ENCODE results near the gene SAA2.
"Not testable (repeated sequence)": the region's sequence is repeated elsewhere in the genome, so short reads cannot be mapped to it uniquely, and the experiment has no call there.

The SAA2 gene

DNA sequence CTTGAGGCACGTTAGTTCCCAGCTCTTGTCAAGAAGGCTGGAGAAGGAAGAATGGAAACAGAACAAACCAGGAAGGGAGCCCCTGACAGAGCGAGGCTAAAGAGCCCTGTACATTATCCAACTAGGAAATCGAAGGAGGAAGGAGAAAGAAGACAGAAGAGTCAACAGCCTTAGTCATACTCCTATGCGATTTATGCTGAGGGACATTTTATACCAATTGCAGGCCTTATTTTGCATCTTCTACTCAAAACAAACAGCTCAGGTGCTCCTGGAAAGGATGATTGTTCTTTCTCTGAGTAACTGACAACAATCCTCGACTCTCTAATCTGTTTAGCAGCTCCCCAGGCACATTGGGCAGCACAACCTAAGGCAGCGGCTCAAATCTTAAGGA lies 1.3 kb downstream of the SAA2 start:
- DNase-seq, result not testable (repeated sequence)

GRCh38 chr11:18246379-18247190 lies 1.9 kb downstream of the SAA2 start:
- DNase-seq, result not testable (repeated sequence)

DNA sequence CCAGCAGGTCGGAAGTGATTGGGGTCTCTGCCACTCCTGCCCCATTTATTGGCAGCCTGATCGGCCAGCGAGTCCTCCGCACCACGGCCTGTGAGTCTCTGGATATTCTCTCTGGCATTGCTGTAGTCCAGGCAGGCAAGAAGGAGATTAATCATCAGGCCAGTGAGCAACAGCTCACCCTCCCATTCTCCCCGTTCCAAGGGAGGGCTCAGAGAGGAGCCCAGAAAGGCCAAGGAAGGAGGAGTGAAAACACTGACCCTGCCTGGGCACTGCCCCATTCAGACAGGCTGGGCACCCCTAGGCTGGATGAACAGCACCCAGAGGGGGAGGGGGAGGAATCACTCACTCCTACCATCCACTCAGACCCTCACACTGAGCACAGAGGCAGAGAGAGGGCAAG lies 3.1 kb downstream of the SAA2 start:
- DNase-seq, result no peak

- peak; percentile 25 for DNase-seq
Measured at GRCh38 chr11:18243783-18244362, 4.6 kb downstream of the SAA2 start.

DNA sequence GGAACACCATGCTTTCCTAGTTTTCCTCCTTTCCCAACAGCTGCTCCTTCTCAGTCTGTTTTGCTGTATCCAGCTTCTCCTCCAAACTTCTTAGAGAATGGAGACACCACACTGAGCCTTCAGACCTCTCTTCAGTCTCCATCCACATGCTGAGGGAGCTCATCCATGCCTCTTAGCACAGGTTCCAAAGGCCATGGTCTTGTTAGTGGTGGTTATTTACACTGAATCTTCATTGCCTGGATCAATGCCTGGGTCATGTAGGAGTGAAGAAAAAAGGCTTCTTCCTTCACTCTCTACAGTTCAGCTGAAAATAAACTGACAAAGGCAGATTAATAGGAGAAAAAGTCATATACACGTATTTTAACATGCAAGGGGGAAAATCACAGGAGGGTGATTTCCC lies 8.8 kb downstream of the SAA2 start:
- no peak for DNase-seq

DNA sequence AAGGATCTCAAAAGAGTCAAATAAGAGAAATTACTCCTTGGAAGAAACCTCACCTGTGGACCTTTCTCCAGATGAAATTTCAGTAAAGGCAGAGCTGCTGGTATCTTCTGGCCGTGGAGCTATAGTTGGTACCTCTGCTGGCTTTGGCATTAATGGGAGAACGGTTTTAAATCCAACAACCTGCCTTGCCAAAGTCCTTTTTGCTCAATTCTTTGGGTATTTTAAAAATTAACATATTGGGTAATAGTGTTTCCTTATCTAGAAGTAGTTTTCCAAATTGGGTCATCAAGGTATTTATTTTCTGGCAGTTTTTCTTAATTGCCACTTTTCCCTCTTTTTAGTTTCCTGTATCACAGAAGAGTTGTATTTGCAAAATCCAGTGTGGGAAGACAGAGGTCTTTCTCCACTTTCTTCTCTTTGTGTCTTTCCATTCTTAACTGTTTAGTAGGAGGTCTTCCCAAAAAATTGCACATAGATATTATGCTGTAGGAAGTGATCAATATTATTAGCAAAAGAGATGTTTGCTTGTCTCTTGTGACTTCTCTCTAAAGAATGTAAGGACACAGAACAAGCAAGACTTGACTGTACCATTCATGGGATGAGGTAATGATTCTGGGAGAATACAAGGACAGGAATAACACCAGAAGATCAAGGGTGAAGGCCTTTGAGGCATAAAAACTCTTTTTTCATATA lies 11.7 kb downstream of the SAA2 start, which contains the start of gene SAA4:
SAA4 (minus strand) TSS at position 139 of the 693 bp plus-strand sequence. CDS start 876 bp downstream, outside the sequence.
- no peak for DNase-seq

GRCh38 chr11:18235394-18236334 lies 12.8 kb downstream of the SAA2 start:
- DNase-seq, result no peak

GRCh38 chr11:18233912-18234311 lies 14.6 kb downstream of the SAA2 start:
- DNase-seq, result no peak

GRCh38 chr11:18230859-18231258 lies 17.6 kb downstream of the SAA2 start:
- no peak for DNase-seq

GRCh38 chr11:18229501-18229900 lies 19.0 kb downstream of the SAA2 start:
- no peak for DNase-seq

- DNase-seq, result no peak
Measured at GRCh38 chr11:18225913-18226312, 22.6 kb downstream of the SAA2 start.

GRCh38 chr11:18223591-18224387 lies 24.7 kb downstream of the SAA2 start:
- DNase-seq, result no peak

DNA sequence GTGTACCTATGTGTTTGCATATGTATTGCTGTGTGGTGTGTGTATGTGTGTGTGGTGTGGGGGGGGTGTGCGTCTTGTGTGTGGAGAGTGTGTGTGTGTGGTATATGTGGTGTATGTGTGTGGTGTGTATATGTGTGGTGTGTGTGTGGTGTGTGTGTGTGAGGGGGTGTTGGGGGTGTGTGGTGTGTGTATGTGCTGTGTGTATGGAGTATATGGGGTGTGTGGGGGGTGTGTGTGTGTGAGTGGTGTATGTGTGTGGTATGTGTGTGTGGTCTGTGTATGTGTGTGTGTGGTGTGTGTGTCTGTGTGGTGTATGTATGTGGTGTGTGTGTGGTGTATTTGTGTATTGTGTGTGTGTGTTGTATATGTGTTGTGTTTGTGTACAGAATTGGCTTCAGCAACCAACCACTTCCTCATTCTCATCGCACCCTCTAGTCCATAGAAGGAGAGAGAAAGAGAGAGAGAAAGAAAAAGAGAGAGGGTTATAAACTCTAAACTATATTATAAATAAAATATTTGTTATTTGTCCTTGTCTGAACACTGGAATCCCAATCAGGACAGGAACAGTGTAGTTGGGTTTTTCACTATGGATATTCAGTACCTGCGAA lies 25.6 kb downstream of the SAA2 start:
- no peak for DNase-seq

- DNase-seq, result no peak
Measured at GRCh38 chr11:18221274-18221876, 27.1 kb downstream of the SAA2 start.

- no peak for DNase-seq
Measured at GRCh38 chr11:18209058-18209457, 39.4 kb downstream of the SAA2 start.

DNA sequence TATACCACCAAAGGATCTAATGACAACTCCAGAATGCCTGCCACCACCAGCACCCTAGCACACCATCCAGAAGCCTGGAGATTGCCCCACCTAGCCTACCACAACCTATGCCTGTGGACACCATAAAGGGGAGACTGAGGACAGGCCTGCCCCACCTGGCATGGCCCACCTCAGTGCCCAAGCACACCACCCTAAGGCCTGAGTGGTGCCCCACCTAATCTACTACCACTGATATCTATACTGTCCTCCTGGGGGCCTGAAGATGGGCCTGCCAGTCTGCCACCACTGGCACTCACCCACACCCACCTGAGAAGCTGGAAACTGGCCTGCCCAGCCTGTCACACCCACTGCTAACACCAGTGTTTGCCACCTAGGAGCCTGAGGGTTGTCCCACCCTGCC lies 43.7 kb downstream of the SAA2 start:
- no peak for DNase-seq

DNA sequence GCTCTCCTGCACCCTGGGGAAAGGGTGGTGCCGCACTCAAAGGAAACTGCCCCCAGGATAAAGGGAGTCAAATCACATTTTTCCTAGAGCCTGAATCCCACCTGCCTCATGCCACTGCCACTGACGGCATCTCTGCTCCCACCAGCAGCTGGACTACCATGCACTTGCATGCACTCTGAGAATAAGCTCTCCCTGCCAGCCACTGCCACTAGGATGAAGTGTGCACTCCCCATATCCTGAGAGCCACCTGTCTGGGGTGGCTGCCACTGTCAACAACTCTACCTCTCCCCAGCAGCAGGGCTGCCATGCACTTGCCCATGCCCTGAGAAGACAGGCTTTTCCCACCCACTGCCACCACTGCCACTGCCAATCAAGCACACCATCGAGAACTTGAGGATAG lies 44.2 kb downstream of the SAA2 start:
- DNase-seq, result no peak

- DNase-seq, result no peak
Measured at GRCh38 chr11:18203723-18204122, 44.7 kb downstream of the SAA2 start.

DNA sequence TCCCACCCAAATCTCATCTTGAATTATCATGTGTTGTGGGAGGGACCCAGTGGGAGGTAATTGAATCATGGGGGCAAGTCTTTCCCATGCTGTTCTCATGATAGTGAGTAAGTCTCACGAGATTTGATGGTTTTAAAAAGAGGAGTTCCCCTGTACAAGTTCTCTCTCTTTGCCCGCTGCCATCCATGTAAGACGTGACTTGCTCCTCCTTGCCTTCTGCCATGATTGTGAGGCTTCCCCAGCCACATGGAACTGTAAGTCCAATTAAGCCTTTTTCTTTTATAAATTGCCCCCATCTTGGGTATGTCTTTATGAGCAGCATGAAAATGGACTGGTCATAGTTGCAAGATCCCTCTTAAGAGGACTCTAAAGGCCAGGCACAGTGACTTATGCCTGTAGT lies 50.7 kb downstream of the SAA2 start:
- DNase-seq, result not testable (repeated sequence)

DNA sequence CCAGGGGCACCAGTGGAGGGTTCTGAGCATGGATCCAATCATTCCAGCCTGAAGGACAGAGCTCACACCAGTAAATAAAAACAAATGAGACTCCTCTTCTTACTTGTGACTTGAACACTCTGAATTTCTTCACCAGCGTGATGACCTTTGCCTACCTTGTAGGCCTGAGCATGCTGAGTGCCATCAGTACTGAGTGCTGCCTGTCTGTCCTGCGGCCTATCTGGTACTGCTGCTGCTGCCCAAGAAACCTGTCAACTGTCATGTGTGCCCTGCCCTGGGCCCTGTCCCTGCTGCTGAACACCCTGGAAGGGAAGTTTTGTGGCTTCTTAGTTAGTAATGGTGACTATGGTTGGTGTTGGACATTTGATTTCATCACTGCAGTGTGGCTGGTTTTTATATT lies 51.9 kb downstream of the SAA2 start:
- no peak for DNase-seq

All from stimulated activated CD4-positive, alpha-beta T cell treated with anti-CD3 and anti-CD28 coated beads, Interleukin-12 subunit alpha, Interleukin-12 subunit beta, amount 100 ng/mL, for 4 hours (primary cell).